H9 (cell line): Measurements from ENCODE around the gene NTMT2. TPM values are rescaled to one million over a fixed set of nuclear protein-coding genes. Genes with fewer than 3 reads are reported as not detected.

Experiments used
- DNase-seq: peaks from one replicate; pipeline ENCODE4 v3.0.0-alpha.2; 2017
- H2AFZ ChIP-seq: one replicate; pipeline ENCODE4 v1.6.1; 2013; ENCODE audit warnings: mild to moderate bottlenecking, low read length, control low read depth, moderate library complexity
- H2AK5ac ChIP-seq: 2 replicates; pipeline ENCODE4 v1.6.1; 2013; ENCODE audit warnings: low read length, control low read depth, mixed read lengths; ENCODE audit not compliant: insufficient read length
- H2BK120ac ChIP-seq: one replicate; pipeline ENCODE4 v1.6.1; 2013; ENCODE audit warnings: low read depth, mild to moderate bottlenecking, low read length, control low read depth, inconsistent platforms; ENCODE audit not compliant: poor library complexity, severe bottlenecking
- H2BK12ac ChIP-seq: 2 replicates; pipeline ENCODE4 v1.6.1; 2013; ENCODE audit warnings: low read length, control low read depth, mixed read lengths, low read depth; ENCODE audit not compliant: insufficient read length
- H2BK15ac ChIP-seq: 2 replicates; pipeline ENCODE4 v1.6.1; 2013; ENCODE audit warnings: low read depth, low read length, control low read depth
- H2BK20ac ChIP-seq: one replicate; pipeline ENCODE4 v1.6.1; 2013; ENCODE audit warnings: low read depth, mild to moderate bottlenecking, low read length, control low read depth, inconsistent platforms; ENCODE audit not compliant: poor library complexity, severe bottlenecking
- H2BK5ac ChIP-seq: 2 replicates; pipeline ENCODE4 v1.6.1; 2013; ENCODE audit warnings: low read length, control low read depth, mixed read lengths; ENCODE audit not compliant: insufficient read length
- H3K14ac ChIP-seq: 2 replicates; pipeline ENCODE4 v1.6.1; 2013; ENCODE audit warnings: low read length, control low read depth; ENCODE audit not compliant: insufficient read depth
- H3K18ac ChIP-seq: 2 replicates; pipeline ENCODE4 v1.6.1; 2013; ENCODE audit warnings: low read depth, mild to moderate bottlenecking, mixed read lengths, low read length, control low read depth; ENCODE audit not compliant: insufficient read length
- H3K23ac ChIP-seq: 2 replicates; pipeline ENCODE4 v1.6.1; 2013; ENCODE audit warnings: low read length, control low read depth, mixed read lengths, low read depth; ENCODE audit not compliant: insufficient read length
- H3K23me2 ChIP-seq: 2 replicates; pipeline ENCODE4 v1.6.1; 2013; ENCODE audit warnings: low read depth, mild to moderate bottlenecking, mixed read lengths, low read length, control low read depth; ENCODE audit not compliant: insufficient read length, poor library complexity, severe bottlenecking
- H3K27ac ChIP-seq: 2 replicates; pipeline ENCODE4 v1.5.1; 2013; ENCODE audit warnings: low read length, control low read depth, mixed read lengths, low read depth; ENCODE audit not compliant: insufficient read length
- H3K27me3 ChIP-seq: 2 replicates; pipeline ENCODE4 v1.6.1; 2013; ENCODE audit warnings: low read length, control low read depth, inconsistent platforms; ENCODE audit not compliant: insufficient read depth
- H3K4ac ChIP-seq: 2 replicates; pipeline ENCODE4 v1.6.1; 2013; ENCODE audit warnings: low read depth, mild to moderate bottlenecking, control low read depth, inconsistent platforms, low read length, moderate library complexity
- H3K4me1 ChIP-seq: 2 replicates; pipeline ENCODE4 v1.6.1; 2013; ENCODE audit warnings: low read length, control low read depth, inconsistent platforms; ENCODE audit not compliant: insufficient read depth
- H3K4me2 ChIP-seq: 2 replicates; pipeline ENCODE4 v1.6.1; 2013; ENCODE audit warnings: low read length, control low read depth, mixed read lengths; ENCODE audit not compliant: insufficient read length, insufficient read depth
- H3K56ac ChIP-seq: 2 replicates; pipeline ENCODE4 v1.6.1; 2013; ENCODE audit warnings: low read depth, mild to moderate bottlenecking, mixed read lengths, low read length, control low read depth; ENCODE audit not compliant: insufficient read length
- H3K79me1 ChIP-seq: 2 replicates; pipeline ENCODE4 v1.6.1; 2013; ENCODE audit warnings: low read depth, mild to moderate bottlenecking, moderate library complexity, low read length, control low read depth, inconsistent platforms; ENCODE audit not compliant: insufficient read depth, poor library complexity, severe bottlenecking
- H3K79me2 ChIP-seq: 2 replicates; pipeline ENCODE4 v1.6.1; 2013; ENCODE audit warnings: low read length, control low read depth, inconsistent platforms; ENCODE audit not compliant: insufficient read depth
- H3K9ac ChIP-seq: 2 replicates; pipeline ENCODE4 v1.6.1; 2013; ENCODE audit warnings: low read length, control low read depth, mixed read lengths; ENCODE audit not compliant: insufficient read length; ENCODE audit errors: extremely low read depth
- H3K9me3 ChIP-seq: one replicate; pipeline ENCODE4 v1.6.1; 2013; ENCODE audit warnings: low read depth, low read length, inconsistent platforms; ENCODE audit not compliant: control insufficient read depth
- H3T11ph ChIP-seq: one replicate; pipeline ENCODE4 v1.6.1; 2013; ENCODE audit warnings: mild to moderate bottlenecking, low read length, control low read depth, inconsistent platforms
- H4K20me1 ChIP-seq: one replicate; pipeline ENCODE4 v1.6.1; 2013; ENCODE audit not compliant: control insufficient read depth, insufficient read length, insufficient read depth
- H4K5ac ChIP-seq: 2 replicates; pipeline ENCODE4 v1.6.1; 2013; ENCODE audit warnings: low read depth, mild to moderate bottlenecking, mixed read lengths, low read length, control low read depth; ENCODE audit not compliant: insufficient read length
- H4K8ac ChIP-seq: replicated peaks from 2 replicates; pipeline ENCODE4 v1.6.1; 2013; ENCODE audit warnings: low read length, control low read depth, mixed read lengths, low read depth; ENCODE audit not compliant: insufficient read length
- H4K91ac ChIP-seq: 2 replicates; pipeline ENCODE4 v1.6.1; 2013; ENCODE audit warnings: low read depth, mild to moderate bottlenecking, moderate library complexity, mixed read lengths, low read length, control low read depth; ENCODE audit not compliant: insufficient read length
- H3K27ac Mint-ChIP-seq, 3 experiments: 2 replicates in 2 of 3; 3 replicates in 1 of 3; pipeline ENCODE4 v1.8.0; 2020 to 2021; ENCODE audit warnings: mixed read lengths in 3 of 3, mild to moderate bottlenecking in 1 of 3, moderate library complexity in 1 of 3
- H3K27me3 Mint-ChIP-seq: 2 replicates; pipeline ENCODE4 v1.8.0; 2021; ENCODE audit warnings: low read depth, mild to moderate bottlenecking, moderate library complexity, mixed read lengths
- H3K36me3 Mint-ChIP-seq, 3 experiments: 2 replicates in 2 of 3; 3 replicates in 1 of 3; pipeline ENCODE4 v1.8.0; 2020 to 2021; ENCODE audit warnings: low read depth in 3 of 3, mixed read lengths in 3 of 3; ENCODE audit not compliant: insufficient read depth in 1 of 3
- H3K4me1 Mint-ChIP-seq, 2 experiments: 2 replicates each; pipeline ENCODE4 v1.8.0; 2020; ENCODE audit warnings: mixed read lengths in 2 of 2
- H3K4me3 Mint-ChIP-seq, 2 experiments: 2 replicates in 1 of 2; 3 replicates in 1 of 2; pipeline ENCODE4 v1.8.0; 2020 to 2021; ENCODE audit warnings: mild to moderate bottlenecking in 2 of 2, mixed read lengths in 2 of 2, moderate library complexity in 1 of 2
- H3K9me3 Mint-ChIP-seq, 2 experiments: 2 replicates in 1 of 2; 3 replicates in 1 of 2; pipeline ENCODE4 v1.8.0; 2020; ENCODE audit warnings: mild to moderate bottlenecking in 2 of 2, mixed read lengths in 2 of 2, moderate library complexity in 1 of 2
- WGBS: extraction: QIAGEN DNeasy Blood & Tissue Kit; methylation state at CpG from one replicate; pipeline ENCODE4 v1.1.7; 2013; ENCODE audit warnings: missing lambda C conversion rate, low lambda C conversion rate, mixed read lengths; ENCODE audit not compliant: insufficient read length; ENCODE audit errors: extremely low coverage; 5-methylcytosine and 5-hydroxymethylcytosine counted together
- total RNA-seq: library from RNA; stranded (reverse); gene quantifications from 2 replicates; pipeline ENCODE4 v1.2.1, GENCODE V29; 2021
- TF ChIP-seq, protein P1 (sequence below): fragments of 200-600 bp; sonication (generic); conservative IDR thresholded peaks from 3 replicates; pipeline ENCODE4 v1.8.0; 2021; ENCODE audit warnings: antibody characterized with exemption, mild to moderate bottlenecking

The NTMT2 gene
- total RNA-seq, 1 experiment from 2014 or later: 0.28 TPM

GRCh38 chr1:170145061-170145460, 698 bp upstream of the NTMT2 start:
- TF ChIP-seq, protein P1, sequence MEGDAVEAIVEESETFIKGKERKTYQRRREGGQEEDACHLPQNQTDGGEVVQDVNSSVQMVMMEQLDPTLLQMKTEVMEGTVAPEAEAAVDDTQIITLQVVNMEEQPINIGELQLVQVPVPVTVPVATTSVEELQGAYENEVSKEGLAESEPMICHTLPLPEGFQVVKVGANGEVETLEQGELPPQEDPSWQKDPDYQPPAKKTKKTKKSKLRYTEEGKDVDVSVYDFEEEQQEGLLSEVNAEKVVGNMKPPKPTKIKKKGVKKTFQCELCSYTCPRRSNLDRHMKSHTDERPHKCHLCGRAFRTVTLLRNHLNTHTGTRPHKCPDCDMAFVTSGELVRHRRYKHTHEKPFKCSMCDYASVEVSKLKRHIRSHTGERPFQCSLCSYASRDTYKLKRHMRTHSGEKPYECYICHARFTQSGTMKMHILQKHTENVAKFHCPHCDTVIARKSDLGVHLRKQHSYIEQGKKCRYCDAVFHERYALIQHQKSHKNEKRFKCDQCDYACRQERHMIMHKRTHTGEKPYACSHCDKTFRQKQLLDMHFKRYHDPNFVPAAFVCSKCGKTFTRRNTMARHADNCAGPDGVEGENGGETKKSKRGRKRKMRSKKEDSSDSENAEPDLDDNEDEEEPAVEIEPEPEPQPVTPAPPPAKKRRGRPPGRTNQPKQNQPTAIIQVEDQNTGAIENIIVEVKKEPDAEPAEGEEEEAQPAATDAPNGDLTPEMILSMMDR: no peak
- Histone ChIP-seq H3K4ac (no peak overlapping the region), H2AFZ (no peak overlapping the region), H4K5ac (no peak overlapping the region), H3K27me3 (peaks cover 3% of the 10 kb centered on the region; the same call in 1 of the 2 replicates), H3K4me2 (no peak overlapping the region), H3K9ac (no peak overlapping the region), H4K20me1 (no peaks in the 10 kb centered on the region), H3K18ac (no peak overlapping the region), H2BK20ac (no peak overlapping the region), H3K79me2 (no peaks in the 10 kb centered on the region), H3K4me1 (peaks cover 3% of the 10 kb centered on the region; the same call in 1 of the 2 replicates), H3K23me2 (no peaks in the 10 kb centered on the region), H2BK15ac (no peak overlapping the region), H3K23ac (no peak overlapping the region), H2BK5ac (no peak overlapping the region), H4K8ac (no peak overlapping the region), H2AK5ac (no peak overlapping the region), H2BK120ac (no peak overlapping the region), H3K27ac (no peak overlapping the region), H3K79me1 (no peaks in the 10 kb centered on the region), H3K56ac (no peak overlapping the region), H4K91ac (no peak overlapping the region), H3T11ph (no peak overlapping the region), H2BK12ac (no peak overlapping the region), H3K14ac (no peak overlapping the region), H3K9me3 (no peaks in the 10 kb centered on the region)
- DNase-seq: no peak
- WGBS: no CpG with 5 or more reads among the region's 3 CpGs
- Mint-ChIP-seq H3K27ac (no peak overlapping the region), H3K9me3 (peaks cover 0 to 11% of the 10 kb centered on the region in 2 experiments; a peak in 3 of 5 replicates), H3K36me3 (no peaks in the 10 kb centered on the region), H3K27me3 (peaks cover 71% of the 10 kb centered on the region), H3K4me3 (no peak overlapping the region; a peak in 1 of 5 replicates), H3K4me1 (peaks cover 18 to 20% of the 10 kb centered on the region in 2 experiments)
